Lower leg skin (tissue), 4 donors: ENCODE data around the gene DESI2. TPM values are rescaled to one million over a fixed set of nuclear protein-coding genes. Genes with fewer than 3 reads are reported as not detected.

Experiments used
- DNase-seq, 2 donors: peaks; one replicate each; pipeline ENCODE4 v3.0.0-alpha.2; 2019; ENCODE audit warnings: low spot score in 2 of 2
- H3K4me3 ChIP-seq: fragments of 200-600 bp; sonication (generic); 2 replicates; pipeline ENCODE4 v1.5.1; 2017; ENCODE audit warnings: mild to moderate bottlenecking, low read depth; ENCODE audit not compliant: poor library complexity, severe bottlenecking
- POLR2A ChIP-seq, 2 donors: fragments of 450-650 bp; IDR thresholded peaks; one replicate each; pipeline ENCODE4 v1.6.1; 2016 to 2017; ENCODE audit warnings: antibody characterized with exemption in 2 of 2, mild to moderate bottlenecking in 1 of 2, moderate library complexity in 1 of 2
- WGBS, 2 donors: methylation state at CpG; one replicate each; pipeline ENCODE4 v1.1.5; 2018; 5-methylcytosine and 5-hydroxymethylcytosine counted together
- intact Hi-C: fragments of 100-400 bp; cut with DNase I; formaldehyde crosslinking; loops from one replicate; pipeline ENCODE4 v1.15.0; 2023; ENCODE audit warnings: low total_unique reads
- total RNA-seq, 4 donors: library from RNA; depleted of rRNA; stranded (reverse); fragments of >200 nt; gene quantifications; one replicate each; pipeline ENCODE4 v1.1.0, GENCODE V29; 2016
- TF ChIP-seq, protein P1 (sequence below), 3 donors: fragments of 450-650 bp; IDR thresholded peaks; one replicate each; pipeline ENCODE4 v1.5.1; 2016; ENCODE audit warnings: antibody characterized with exemption in 3 of 3, mild to moderate bottlenecking in 3 of 3, moderate library complexity in 2 of 3

The DESI2 gene
- total RNA-seq, 4 donors from 2014 or later, result 25.2 to 30.2 (median 29.9) TPM

DNA sequence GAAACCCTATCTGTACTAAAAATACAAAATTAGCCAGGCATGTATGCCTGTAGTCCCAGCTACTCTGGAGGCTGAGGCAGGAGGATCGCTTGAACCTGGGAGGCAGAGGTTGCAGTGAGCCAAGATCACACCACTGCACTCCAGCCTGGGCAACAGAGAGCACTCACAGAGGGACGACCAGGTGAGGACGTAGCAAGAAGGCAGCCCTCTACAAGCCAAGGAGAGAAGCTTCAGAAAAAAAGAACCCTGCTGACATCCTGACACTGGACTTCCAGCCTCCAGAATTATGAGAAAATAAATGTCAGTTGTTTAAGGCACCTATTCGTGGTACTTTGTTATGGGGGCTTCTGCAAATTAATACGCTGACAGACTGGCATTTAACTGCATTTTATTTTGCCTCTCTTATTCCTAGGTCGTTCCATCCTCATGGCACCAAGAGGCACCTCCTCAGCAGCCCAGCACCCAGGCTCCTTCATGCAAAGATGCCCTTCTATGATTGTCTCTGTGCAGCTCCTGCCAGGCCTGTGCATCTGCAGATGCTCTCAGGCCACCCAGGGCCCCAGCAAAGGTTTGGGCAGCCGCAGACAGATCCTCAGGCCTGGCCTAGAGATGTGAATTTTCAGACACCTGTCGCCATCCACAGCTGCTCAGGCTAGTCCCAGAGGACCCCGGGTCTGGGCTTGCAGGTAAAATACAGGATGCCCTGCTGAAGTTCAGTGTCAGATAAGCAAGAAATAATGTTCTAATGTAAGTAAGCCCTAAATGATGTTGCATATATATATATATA lies 96.5 kb downstream of the DESI2 start:
- intact Hi-C loops, result no loop called here
- 92 to 95% methylated on average over 9 of the region's 9 CpGs for WGBS, 2 donors
- H3K4me3 ChIP-seq, result no peak overlapping the region
- TF ChIP-seq, protein P1, sequence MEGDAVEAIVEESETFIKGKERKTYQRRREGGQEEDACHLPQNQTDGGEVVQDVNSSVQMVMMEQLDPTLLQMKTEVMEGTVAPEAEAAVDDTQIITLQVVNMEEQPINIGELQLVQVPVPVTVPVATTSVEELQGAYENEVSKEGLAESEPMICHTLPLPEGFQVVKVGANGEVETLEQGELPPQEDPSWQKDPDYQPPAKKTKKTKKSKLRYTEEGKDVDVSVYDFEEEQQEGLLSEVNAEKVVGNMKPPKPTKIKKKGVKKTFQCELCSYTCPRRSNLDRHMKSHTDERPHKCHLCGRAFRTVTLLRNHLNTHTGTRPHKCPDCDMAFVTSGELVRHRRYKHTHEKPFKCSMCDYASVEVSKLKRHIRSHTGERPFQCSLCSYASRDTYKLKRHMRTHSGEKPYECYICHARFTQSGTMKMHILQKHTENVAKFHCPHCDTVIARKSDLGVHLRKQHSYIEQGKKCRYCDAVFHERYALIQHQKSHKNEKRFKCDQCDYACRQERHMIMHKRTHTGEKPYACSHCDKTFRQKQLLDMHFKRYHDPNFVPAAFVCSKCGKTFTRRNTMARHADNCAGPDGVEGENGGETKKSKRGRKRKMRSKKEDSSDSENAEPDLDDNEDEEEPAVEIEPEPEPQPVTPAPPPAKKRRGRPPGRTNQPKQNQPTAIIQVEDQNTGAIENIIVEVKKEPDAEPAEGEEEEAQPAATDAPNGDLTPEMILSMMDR (IDR thresholded peaks at IDR 0.05), result no peak
- TF ChIP-seq POLR2A (IDR thresholded peaks at IDR 0.05), result no peak
- DNase-seq, result no peak

GRCh38 chr1:244751271-244751895 lies 98.5 kb downstream of the DESI2 start:
- TF ChIP-seq, protein P1 (IDR thresholded peaks at IDR 0.05), result no peak
- no peak for TF ChIP-seq POLR2A (IDR thresholded peaks at IDR 0.05)
- intact Hi-C loops, result no loop called here
- 73 to 81% methylated on average over 13 of the region's 13 CpGs for WGBS, 2 donors
- H3K4me3 ChIP-seq, result no peak overlapping the region
- DNase-seq, result no peak

DNA sequence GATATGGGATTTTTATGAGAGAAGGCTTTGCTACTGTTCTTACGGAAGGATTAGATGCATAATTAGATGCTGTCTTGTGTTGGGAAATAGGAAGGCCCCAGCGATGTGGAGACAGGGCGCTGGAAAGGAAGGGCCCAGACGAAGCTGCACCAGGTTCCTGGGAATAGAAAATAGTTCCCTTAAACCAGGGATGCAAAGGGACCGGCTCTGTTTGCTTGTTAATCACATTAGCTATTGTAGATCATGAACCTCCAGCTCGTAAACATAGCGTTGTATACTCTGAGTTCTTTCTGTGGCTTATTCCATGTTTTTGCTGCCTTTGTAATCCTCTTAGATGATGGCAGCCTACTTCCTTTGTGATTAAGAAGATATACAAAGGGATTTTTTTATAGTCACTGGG lies 102.7 kb downstream of the DESI2 start:
- TF ChIP-seq, protein P1 (IDR thresholded peaks at IDR 0.05), result no peak
- TF ChIP-seq POLR2A (IDR thresholded peaks at IDR 0.05), result no peak
- DNase-seq, result no peak
- intact Hi-C loops, result no loop called here
- H3K4me3 ChIP-seq, result no peak overlapping the region
- whole genome bisulfite sequencing, 2 donors, result 91 to 94% methylated on average over 7 of the region's 7 CpGs

DNA sequence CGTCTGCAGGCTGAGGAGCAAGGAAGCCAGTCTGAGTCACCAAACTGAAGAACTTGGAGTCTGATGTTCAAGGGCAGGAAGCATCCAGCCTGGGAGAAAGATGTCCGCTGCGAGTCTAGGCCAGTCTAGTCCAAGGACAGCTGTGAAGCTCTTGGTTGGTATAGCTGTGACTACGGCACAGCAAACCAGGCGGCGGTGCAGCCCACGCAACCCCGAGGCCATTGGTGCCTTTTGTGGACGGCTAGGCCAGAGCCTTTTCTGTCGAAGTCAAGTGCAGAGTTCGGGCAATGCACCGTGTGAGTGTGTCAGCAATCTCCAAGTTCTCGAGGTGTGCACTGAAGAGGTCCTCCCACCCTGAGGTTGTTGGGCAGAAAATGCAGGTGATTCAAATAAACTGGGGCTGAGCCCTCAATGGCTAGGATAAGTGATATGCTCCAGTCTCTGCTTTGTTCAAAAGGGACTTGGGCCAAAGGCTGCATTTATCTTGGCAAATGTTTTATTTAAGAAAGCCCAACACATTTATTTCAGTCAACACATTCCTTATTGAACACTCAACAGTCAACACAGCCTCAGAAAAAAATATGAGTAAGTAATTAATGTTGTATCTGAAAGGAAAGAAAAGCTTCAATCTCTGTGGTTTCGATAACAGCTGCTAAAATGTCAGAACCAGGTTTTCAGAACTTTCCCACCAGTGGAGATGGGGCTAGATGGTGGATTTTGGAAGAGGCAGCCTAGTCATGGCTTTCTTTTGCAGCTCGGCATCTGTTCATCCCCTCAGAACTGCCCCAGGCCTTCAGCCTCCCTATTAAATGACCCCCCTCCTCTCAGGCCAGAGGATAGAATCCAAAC lies 104.4 kb downstream of the DESI2 start:
- no peak for DNase-seq
- 84 to 90% methylated on average over 15 of the region's 15 CpGs for WGBS, 2 donors
- intact Hi-C loops, result no loop called here
- TF ChIP-seq, protein P1 (IDR thresholded peaks at IDR 0.05), result no peak
- no peak for TF ChIP-seq POLR2A (IDR thresholded peaks at IDR 0.05)
- H3K4me3 ChIP-seq, result no peak overlapping the region

Other genes with a start within 250 kb of the DESI2 start
- gene ADSS2, start 201.2 kb upstream of the DESI2 start, total RNA-seq, result 10 to 100 TPM; 39.4 to 59.3 (median 47.0) TPM
- gene CATSPERE, start 191.9 kb upstream of the DESI2 start, total RNA-seq, result under 1 TPM in 3 of 4 donors, not detected in 1; 0.25 to 0.98 (median 0.91) TPM
- gene COX20, start 182.5 kb downstream of the DESI2 start, total RNA-seq, result 10 to 100 TPM; 12.3 to 23.4 (median 20.2) TPM
- gene HNRNPU, start 211.4 kb downstream of the DESI2 start, total RNA-seq, result 100 to 1,000 TPM; 183 to 262 (median 209) TPM